K562 (cell line): ENCODE results near the gene NAA10. TPM values are rescaled to one million over a fixed set of nuclear protein-coding genes. Genes with fewer than 3 reads are reported as not detected.

ENCODE experiments used
- ARID1B ChIP-seq: fragments of 450-650 bp; IDR thresholded peaks from 2 replicates; pipeline ENCODE4 v1.6.1; 2016; ENCODE audit warnings: antibody characterized with exemption, mild to moderate bottlenecking, inconsistent platforms
- BDP1 ChIP-seq: IDR thresholded peaks from 3 replicates; pipeline ENCODE4 v1.6.1; 2011; ENCODE audit not compliant: insufficient read length, insufficient read depth
- BMI1 ChIP-seq: fragments of 150-350 bp; IDR thresholded peaks from 2 replicates; pipeline ENCODE4 v1.6.1; 2014; ENCODE audit warnings: low read length
- BRD4 ChIP-seq: fragments of 200-600 bp; sonication (generic); IDR thresholded peaks from 2 replicates; pipeline ENCODE4 v1.6.1; 2017; ENCODE audit warnings: inconsistent platforms
- ETV5 ChIP-seq: sonication (generic); formaldehyde crosslinking; IDR thresholded peaks from 2 replicates; pipeline ENCODE4 v1.4.0; 2020; ENCODE audit warnings: low read depth, mild to moderate bottlenecking, missing genetic modification reagents
- EWSR1 ChIP-seq: fragments of 450-650 bp; IDR thresholded peaks from 2 replicates; pipeline ENCODE4 v1.6.1; 2018; ENCODE audit warnings: borderline replicate concordance, mild to moderate bottlenecking, low read depth, moderate library complexity; ENCODE audit not compliant: partially characterized antibody
- FOXJ2 ChIP-seq: fragments of 200-800 bp; sonication (Bioruptor generic); IDR thresholded peaks from 2 replicates; pipeline ENCODE4 v1.6.1; 2016; ENCODE audit warnings: missing genetic modification characterization, missing compliant biosample characterization
- HCFC1 ChIP-seq: IDR thresholded peaks from 2 replicates; pipeline ENCODE4 v1.6.1; 2012; ENCODE audit warnings: low read depth, low read length, improper control_type of control experiment
- HLTF ChIP-seq: fragments of 450-650 bp; IDR thresholded peaks from 2 replicates; pipeline ENCODE4 v1.6.1; 2016
- MED1 ChIP-seq: sonication (generic); formaldehyde crosslinking; IDR thresholded peaks from 2 replicates; pipeline ENCODE4 v1.8.1; 2023; ENCODE audit warnings: missing genetic modification reagents, borderline replicate concordance
- NR3C1 ChIP-seq: sonication (generic); formaldehyde crosslinking; IDR thresholded peaks from 2 replicates; pipeline ENCODE4 v1.8.1; 2022; ENCODE audit warnings: missing genetic modification reagents
- RB1 ChIP-seq: fragments of 450-650 bp; IDR thresholded peaks from 2 replicates; pipeline ENCODE4 v1.6.1; 2017; ENCODE audit warnings: low read depth, mild to moderate bottlenecking
- SMAD4 ChIP-seq: fragments of 250-450 bp; sonication (Bioruptor Pico); conservative IDR thresholded peaks from 2 replicates; pipeline ENCODE4 v1.8.0; 2021; ENCODE audit warnings: inconsistent platforms, mild to moderate bottlenecking, moderate library complexity
- SMARCB1 ChIP-seq: IDR thresholded peaks from 2 replicates; pipeline ENCODE4 v1.6.1; 2011; ENCODE audit warnings: improper control_type of control experiment, low read depth; ENCODE audit not compliant: insufficient read length
- TARDBP ChIP-seq: fragments of 450-650 bp; IDR thresholded peaks from 2 replicates; pipeline ENCODE4 v1.6.1; 2016
- ZNF316 ChIP-seq: fragments of 450-650 bp; IDR thresholded peaks from 2 replicates; pipeline ENCODE4 v1.6.1; 2016
- ZNF354B ChIP-seq: fragments of 250-450 bp; sonication (Bioruptor Pico); IDR thresholded peaks from 2 replicates; pipeline ENCODE4 v1.4.0; 2020
- ZNF57 ChIP-seq: fragments of 450-650 bp; formaldehyde crosslinking; IDR thresholded peaks from 2 replicates; pipeline ENCODE4 v1.4.0; 2020; ENCODE audit warnings: mild to moderate bottlenecking, moderate library complexity
- polyA plus RNA-seq, 8 experiments: library from polyadenylated mRNA; depleted of rRNA in 4 of 8; stranded (reverse) in 5 of 8; unstranded in 3 of 8; fragments of >200 nt; fragmentation: Nextera tagmentation in 2 of 8; fragmentation: Illumina TruSeq in 1 of 8; extraction: Ambion mirVana in 2 of 8; extraction: Trizol in 1 of 8; gene quantifications; 2 replicates each; pipeline versions ENCODE4 v1.2.1 to v1.2.3, GENCODE V29; 2011 to 2014; ENCODE audit warnings: inconsistent platforms in 1 of 8, missing spikeins in 1 of 8
- total RNA-seq, 7 experiments: library from RNA; depleted of rRNA in 6 of 7; stranded (reverse); fragments of >200 nt in 6 of 7; fragmentation: Illumina TruSeq in 2 of 7; extraction: Trizol in 2 of 7; gene quantifications; 2 replicates each; pipeline versions ENCODE4 v1.2.1 to v1.2.3, GENCODE V29; 2011 to 2021; ENCODE audit warnings: low replicate concordance in 1 of 7
- TF ChIP-seq, protein P1 (sequence below): fragments of 250-450 bp; sonication (Bioruptor Pico); IDR thresholded peaks from 2 replicates; pipeline ENCODE4 v1.5.0; 2021; ENCODE audit warnings: mild to moderate bottlenecking, borderline replicate concordance
- TF ChIP-seq, protein P2 (sequence below): conservative IDR thresholded peaks from 2 replicates; pipeline ENCODE4 v1.6.1; 2011; ENCODE audit warnings: low read depth, mild to moderate bottlenecking, low read length; ENCODE audit not compliant: control insufficient read depth
- TF ChIP-seq, protein P3 (sequence below): fragments of 450-650 bp; formaldehyde crosslinking; IDR thresholded peaks from 2 replicates; pipeline ENCODE4 v1.4.0; 2020; ENCODE audit warnings: mild to moderate bottlenecking
- TF ChIP-seq, protein P4 (sequence below): sonication (generic); formaldehyde crosslinking; IDR thresholded peaks from 2 replicates; pipeline ENCODE4 v1.8.0; 2022; ENCODE audit warnings: mild to moderate bottlenecking, low read depth, missing genetic modification reagents

NAA10 gene
- total and polyA plus RNA-seq, 9 of the 15 experiments (the other 6 are each of a cell fraction or from before 2014, with no cell fraction given): 11.1 to 250 (median 134) TPM

DNA sequence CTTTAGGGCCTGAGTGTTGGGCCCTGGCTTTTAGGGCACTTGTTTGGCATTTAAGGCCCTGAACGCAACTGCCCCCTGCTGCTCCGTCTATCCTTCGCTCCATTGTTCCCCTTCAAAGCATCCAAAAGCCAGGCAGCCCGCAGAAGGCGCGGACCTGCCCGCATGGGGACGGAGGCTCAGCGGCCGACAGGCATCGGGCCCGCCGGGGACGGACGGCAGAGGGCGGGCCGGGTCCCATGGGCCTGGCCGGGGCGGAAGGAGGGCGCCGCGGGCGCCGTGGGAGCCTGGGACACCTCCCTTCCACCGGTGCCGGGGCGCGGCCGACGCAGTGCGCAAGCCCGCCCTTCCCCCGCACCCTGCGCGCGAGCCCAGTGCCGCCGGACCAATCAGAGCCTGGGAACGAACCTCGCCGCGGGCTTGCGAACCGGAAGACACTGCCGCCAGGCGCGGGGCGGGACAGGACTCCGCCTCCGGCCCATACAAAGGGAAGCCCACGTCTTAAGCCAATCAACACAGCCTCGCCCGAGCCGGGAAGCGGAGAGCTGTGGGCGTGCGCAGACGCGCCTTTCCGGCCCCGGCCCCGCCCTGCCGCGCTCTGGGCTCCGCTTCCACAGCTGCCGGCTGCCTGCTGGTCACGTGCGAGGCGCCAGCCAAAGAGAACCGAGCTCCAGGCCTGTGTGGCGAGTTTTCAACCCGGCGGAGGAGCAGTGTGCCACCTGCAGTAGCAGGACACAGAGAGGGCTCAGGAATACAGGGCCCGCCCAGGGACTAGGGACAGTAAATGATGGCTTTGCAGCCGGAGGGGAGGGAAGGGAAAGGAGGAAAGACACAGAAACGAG lies 6.7 kb downstream of the NAA10 start (continued):
- TF ChIP-seq, protein P1, sequence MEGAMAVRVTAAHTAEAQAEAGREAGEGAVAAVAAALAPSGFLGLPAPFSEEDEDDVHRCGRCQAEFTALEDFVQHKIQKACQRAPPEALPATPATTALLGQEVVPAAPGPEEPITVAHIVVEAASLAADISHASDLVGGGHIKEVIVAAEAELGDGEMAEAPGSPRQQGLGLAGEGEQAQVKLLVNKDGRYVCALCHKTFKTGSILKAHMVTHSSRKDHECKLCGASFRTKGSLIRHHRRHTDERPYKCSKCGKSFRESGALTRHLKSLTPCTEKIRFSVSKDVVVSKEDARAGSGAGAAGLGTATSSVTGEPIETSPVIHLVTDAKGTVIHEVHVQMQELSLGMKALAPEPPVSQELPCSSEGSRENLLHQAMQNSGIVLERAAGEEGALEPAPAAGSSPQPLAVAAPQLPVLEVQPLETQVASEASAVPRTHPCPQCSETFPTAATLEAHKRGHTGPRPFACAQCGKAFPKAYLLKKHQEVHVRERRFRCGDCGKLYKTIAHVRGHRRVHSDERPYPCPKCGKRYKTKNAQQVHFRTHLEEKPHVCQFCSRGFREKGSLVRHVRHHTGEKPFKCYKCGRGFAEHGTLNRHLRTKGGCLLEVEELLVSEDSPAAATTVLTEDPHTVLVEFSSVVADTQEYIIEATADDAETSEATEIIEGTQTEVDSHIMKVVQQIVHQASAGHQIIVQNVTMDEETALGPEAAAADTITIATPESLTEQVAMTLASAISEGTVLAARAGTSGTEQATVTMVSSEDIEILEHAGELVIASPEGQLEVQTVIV (CRISPR knock-in tag): no peak
- TF ChIP-seq ZNF57 (CRISPR knock-in tag) (no peak), TARDBP (0 out of 2 replicates have a peak, but pooled peaks have one; percentile 39), ETV5 (CRISPR knock-in tag) (no peak), NR3C1 (CRISPR knock-in tag) (no peak), BMI1 (no peak), BRD4 (no peak), ZNF316 (no peak), RB1 (peak; percentile 64; the same call in 1 of the 2 replicates), SMAD4 (peak; percentile 70), EWSR1 (no peak), MED1 (CRISPR knock-in tag) (no peak), HCFC1 (no peak; the same call in 1 of the 2 replicates), BDP1 (no peak), ZNF354B (CRISPR knock-in tag) (no peak), SMARCB1 (no peak), ARID1B (no peak), HLTF (no peak), FOXJ2 (tag) (no peak)
- TF ChIP-seq, protein P2, sequence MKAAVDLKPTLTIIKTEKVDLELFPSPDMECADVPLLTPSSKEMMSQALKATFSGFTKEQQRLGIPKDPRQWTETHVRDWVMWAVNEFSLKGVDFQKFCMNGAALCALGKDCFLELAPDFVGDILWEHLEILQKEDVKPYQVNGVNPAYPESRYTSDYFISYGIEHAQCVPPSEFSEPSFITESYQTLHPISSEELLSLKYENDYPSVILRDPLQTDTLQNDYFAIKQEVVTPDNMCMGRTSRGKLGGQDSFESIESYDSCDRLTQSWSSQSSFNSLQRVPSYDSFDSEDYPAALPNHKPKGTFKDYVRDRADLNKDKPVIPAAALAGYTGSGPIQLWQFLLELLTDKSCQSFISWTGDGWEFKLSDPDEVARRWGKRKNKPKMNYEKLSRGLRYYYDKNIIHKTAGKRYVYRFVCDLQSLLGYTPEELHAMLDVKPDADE: 0 out of 2 replicates have a peak, but pooled peaks have one; percentile 41
- TF ChIP-seq, protein P3, sequence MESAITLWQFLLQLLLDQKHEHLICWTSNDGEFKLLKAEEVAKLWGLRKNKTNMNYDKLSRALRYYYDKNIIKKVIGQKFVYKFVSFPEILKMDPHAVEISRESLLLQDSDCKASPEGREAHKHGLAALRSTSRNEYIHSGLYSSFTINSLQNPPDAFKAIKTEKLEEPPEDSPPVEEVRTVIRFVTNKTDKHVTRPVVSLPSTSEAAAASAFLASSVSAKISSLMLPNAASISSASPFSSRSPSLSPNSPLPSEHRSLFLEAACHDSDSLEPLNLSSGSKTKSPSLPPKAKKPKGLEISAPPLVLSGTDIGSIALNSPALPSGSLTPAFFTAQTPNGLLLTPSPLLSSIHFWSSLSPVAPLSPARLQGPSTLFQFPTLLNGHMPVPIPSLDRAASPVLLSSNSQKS (CRISPR knock-in tag): no peak
- TF ChIP-seq, protein P4, sequence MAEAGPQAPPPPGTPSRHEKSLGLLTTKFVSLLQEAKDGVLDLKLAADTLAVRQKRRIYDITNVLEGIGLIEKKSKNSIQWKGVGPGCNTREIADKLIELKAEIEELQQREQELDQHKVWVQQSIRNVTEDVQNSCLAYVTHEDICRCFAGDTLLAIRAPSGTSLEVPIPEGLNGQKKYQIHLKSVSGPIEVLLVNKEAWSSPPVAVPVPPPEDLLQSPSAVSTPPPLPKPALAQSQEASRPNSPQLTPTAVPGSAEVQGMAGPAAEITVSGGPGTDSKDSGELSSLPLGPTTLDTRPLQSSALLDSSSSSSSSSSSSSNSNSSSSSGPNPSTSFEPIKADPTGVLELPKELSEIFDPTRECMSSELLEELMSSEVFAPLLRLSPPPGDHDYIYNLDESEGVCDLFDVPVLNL (CRISPR knock-in tag): no peak
